Progenitor cell of endocrine pancreas (in vitro differentiated cells): ENCODE results near the gene CELF4. TPM values are rescaled to one million over a fixed set of nuclear protein-coding genes. Genes with fewer than 3 reads are reported as not detected.

Experiments
- DNase-seq: peaks from one replicate; pipeline ENCODE4 v3.0.0; 2021; ENCODE audit warnings: low spot score; ENCODE audit not compliant: unreplicated experiment
- H3K27ac Mint-ChIP-seq: 2 replicates; pipeline ENCODE4 v1.8.0; 2021; ENCODE audit warnings: mild to moderate bottlenecking, moderate library complexity, mixed read lengths
- H3K27me3 Mint-ChIP-seq: 2 replicates; pipeline ENCODE4 v1.8.0; 2021; ENCODE audit warnings: mixed read lengths
- H3K36me3 Mint-ChIP-seq: 2 replicates; pipeline ENCODE4 v1.8.0; 2022; ENCODE audit warnings: mixed read lengths; ENCODE audit not compliant: insufficient read depth
- H3K4me1 Mint-ChIP-seq: 2 replicates; pipeline ENCODE4 v1.8.0; 2021; ENCODE audit warnings: low read depth, mixed read lengths
- H3K4me3 Mint-ChIP-seq: 2 replicates; pipeline ENCODE4 v1.8.0; 2021; ENCODE audit warnings: low read depth, mild to moderate bottlenecking, moderate library complexity, mixed read lengths
- H3K9me3 Mint-ChIP-seq: 2 replicates; pipeline ENCODE4 v1.8.0; 2021; ENCODE audit warnings: low read depth, mixed read lengths
- CTCF ChIP-seq: fragments of 200-600 bp; sonication (generic); IDR thresholded peaks from one replicate; pipeline ENCODE4 v1.5.0; 2021; ENCODE audit warnings: antibody characterized with exemption, mild to moderate bottlenecking; ENCODE audit not compliant: unreplicated experiment
- total RNA-seq: library from RNA; stranded (reverse); gene quantifications from 2 replicates; pipeline ENCODE4 v1.2.1, GENCODE V29; 2021

The CELF4 gene
- total RNA-seq, 1 donor from 2014 or later, result 4.6 TPM

DNA sequence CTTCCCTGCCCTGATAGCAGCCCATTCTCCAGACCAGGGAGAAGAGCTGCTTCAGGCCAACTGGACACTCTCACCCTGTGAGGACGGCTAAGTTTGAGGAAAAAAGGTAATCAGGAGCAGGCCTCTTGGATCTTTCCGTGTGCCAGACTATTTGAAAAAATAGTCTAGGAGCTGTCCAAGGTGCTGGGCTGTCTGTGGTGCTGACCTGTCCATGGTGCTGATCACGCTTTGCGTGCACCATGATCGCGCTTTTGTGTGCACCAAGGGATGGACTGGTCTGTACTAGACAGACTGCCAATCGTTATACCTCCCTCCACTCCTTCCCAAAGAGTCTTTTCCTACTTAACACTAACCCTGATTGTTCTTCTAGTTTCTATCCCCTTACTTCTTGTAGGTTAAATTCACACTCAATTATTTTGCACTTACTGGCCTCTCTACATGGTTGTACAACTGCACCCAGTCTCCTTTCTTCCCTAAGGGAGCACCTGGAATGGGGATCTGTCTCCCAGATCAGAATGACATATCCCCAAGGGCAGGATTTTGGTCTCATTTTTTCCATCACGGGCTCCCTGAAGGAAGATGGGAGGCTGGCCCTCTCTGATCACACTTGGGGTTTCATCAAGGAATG, 295.4 kb downstream of the CELF4 start:
- H3K4me1 Mint-ChIP-seq, result no peaks in the 10 kb centered on the region
- H3K27ac Mint-ChIP-seq, result no peak overlapping the region
- H3K9me3 Mint-ChIP-seq, result no peaks in the 10 kb centered on the region
- H3K4me3 Mint-ChIP-seq, result no peak overlapping the region
- peak; percentile 60 for DNase-seq
- no peaks in the 10 kb centered on the region for H3K36me3 Mint-ChIP-seq
- no peak for TF ChIP-seq CTCF
- peaks cover 11% of the 10 kb centered on the region for H3K27me3 Mint-ChIP-seq

GRCh38 chr18:37266290-37266689, 299.3 kb downstream of the CELF4 start:
- peak; percentile 20 for DNase-seq
- no peaks in the 10 kb centered on the region for H3K4me1 Mint-ChIP-seq
- H3K27me3 Mint-ChIP-seq, result peaks cover 14% of the 10 kb centered on the region

DNA sequence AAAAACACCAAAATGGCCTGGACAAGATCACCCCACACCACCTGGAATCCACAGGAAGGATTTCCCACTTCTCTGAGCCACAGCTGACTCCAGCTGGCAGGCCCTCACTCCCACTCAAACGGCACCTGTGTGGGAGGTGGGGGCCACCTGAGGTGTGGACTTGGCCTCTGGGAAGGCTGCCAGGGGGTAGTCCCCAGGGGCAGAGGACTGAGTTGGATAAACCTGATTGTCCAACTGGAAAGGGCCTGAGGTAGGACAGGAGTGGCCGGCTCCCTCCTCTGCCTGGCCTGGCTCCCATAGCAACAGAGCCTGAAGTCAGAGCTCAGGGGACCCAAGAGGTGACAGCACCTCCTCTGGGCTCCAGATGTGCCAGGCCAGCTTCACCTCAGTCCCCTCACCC, 300.2 kb downstream of the CELF4 start:
- DNase-seq, result no peak
- no peak overlapping the region for H3K27ac Mint-ChIP-seq
- TF ChIP-seq CTCF, result no peak
- H3K4me1 Mint-ChIP-seq, result no peaks in the 10 kb centered on the region
- H3K4me3 Mint-ChIP-seq, result no peak overlapping the region
- no peaks in the 10 kb centered on the region for H3K36me3 Mint-ChIP-seq
- H3K27me3 Mint-ChIP-seq, result peaks cover 14% of the 10 kb centered on the region
- no peaks in the 10 kb centered on the region for H3K9me3 Mint-ChIP-seq

More at GRCh38 chr18:37266290-37266689, 299.3 kb downstream of the CELF4 start:
- Mint-ChIP-seq H3K36me3 (no peaks in the 10 kb centered on the region), H3K27ac (no peak overlapping the region), H3K9me3 (no peaks in the 10 kb centered on the region), H3K4me3 (no peak overlapping the region)
- TF ChIP-seq CTCF, result peak; percentile 54

DNA sequence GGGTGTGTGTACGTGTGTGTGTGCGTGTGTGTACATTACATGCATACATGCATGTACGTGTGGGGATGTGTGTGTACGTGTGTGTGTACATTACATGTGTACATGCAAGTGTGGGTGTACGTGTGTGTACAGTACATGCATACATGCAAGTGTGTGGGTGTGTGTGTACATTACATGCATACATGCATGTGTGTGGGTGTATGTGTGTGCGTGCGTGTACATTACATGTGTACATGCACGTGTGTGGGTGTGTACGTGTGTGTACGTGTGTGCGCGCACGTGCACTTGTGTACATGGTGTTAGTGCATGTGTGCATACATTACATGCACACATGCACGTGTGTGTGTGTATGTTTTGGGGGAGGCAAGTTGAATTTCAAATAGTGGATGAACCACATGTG, 300.6 kb downstream of the CELF4 start:
- no peak for TF ChIP-seq CTCF
- Mint-ChIP-seq H3K27me3 (peaks cover 16% of the 10 kb centered on the region), H3K4me3 (no peak overlapping the region), H3K9me3 (no peaks in the 10 kb centered on the region), H3K4me1 (no peaks in the 10 kb centered on the region), H3K36me3 (no peaks in the 10 kb centered on the region), H3K27ac (no peak overlapping the region)
- DNase-seq, result no peak

- Mint-ChIP-seq H3K9me3 (no peaks in the 10 kb centered on the region), H3K4me3 (no peak overlapping the region), H3K36me3 (no peaks in the 10 kb centered on the region), H3K27me3 (peaks cover 26% of the 10 kb centered on the region), H3K4me1 (no peaks in the 10 kb centered on the region), H3K27ac (no peak overlapping the region)
- DNase-seq, result no peak
- TF ChIP-seq CTCF, result no peak
Measured at GRCh38 chr18:37261988-37262387, 303.6 kb downstream of the CELF4 start.
